PC-9 (cell line): ENCODE data around the gene RIPOR1.

Experiments used
- EZH2 ChIP-seq: fragments of 200-600 bp; sonication (generic); IDR thresholded peaks from 2 replicates; pipeline ENCODE4 v1.8.0; 2017; ENCODE audit warnings: antibody characterized with exemption, low read depth
- TF ChIP-seq, protein P1 (sequence below): fragments of 200-600 bp; sonication (generic); conservative IDR thresholded peaks from 2 replicates; pipeline ENCODE4 v1.6.1; 2017; ENCODE audit warnings: mixed run types, antibody characterized with exemption, mild to moderate bottlenecking, moderate library complexity

GRCh38 chr16:67526149-67526791 is 2.4 kb upstream of the RIPOR1 start:
- TF ChIP-seq, protein P1, sequence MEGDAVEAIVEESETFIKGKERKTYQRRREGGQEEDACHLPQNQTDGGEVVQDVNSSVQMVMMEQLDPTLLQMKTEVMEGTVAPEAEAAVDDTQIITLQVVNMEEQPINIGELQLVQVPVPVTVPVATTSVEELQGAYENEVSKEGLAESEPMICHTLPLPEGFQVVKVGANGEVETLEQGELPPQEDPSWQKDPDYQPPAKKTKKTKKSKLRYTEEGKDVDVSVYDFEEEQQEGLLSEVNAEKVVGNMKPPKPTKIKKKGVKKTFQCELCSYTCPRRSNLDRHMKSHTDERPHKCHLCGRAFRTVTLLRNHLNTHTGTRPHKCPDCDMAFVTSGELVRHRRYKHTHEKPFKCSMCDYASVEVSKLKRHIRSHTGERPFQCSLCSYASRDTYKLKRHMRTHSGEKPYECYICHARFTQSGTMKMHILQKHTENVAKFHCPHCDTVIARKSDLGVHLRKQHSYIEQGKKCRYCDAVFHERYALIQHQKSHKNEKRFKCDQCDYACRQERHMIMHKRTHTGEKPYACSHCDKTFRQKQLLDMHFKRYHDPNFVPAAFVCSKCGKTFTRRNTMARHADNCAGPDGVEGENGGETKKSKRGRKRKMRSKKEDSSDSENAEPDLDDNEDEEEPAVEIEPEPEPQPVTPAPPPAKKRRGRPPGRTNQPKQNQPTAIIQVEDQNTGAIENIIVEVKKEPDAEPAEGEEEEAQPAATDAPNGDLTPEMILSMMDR = no peak
- TF ChIP-seq EZH2 = no peak
